Gastroesophageal sphincter (tissue), 3 donors: ENCODE data around the gene HIF1AN.

Experiments
- POLR2A ChIP-seq, 2 donors: fragments of 450-650 bp; IDR thresholded peaks; one replicate each; pipeline ENCODE4 v1.6.1; 2017; ENCODE audit warnings: antibody characterized with exemption in 2 of 2, mild to moderate bottlenecking in 2 of 2, moderate library complexity in 1 of 2
- POLR2AphosphoS5 ChIP-seq: sonication (generic); formaldehyde crosslinking; IDR thresholded peaks from one replicate; pipeline ENCODE4 v1.6.1; 2017; ENCODE audit warnings: antibody characterized with exemption
- TF ChIP-seq, protein P1 (sequence below), 4 experiments: fragments of 200-600 bp in 2 of 4; fragments of 450-650 bp in 2 of 4; sonication (generic) in 1 of 4; IDR thresholded peaks; one replicate each; pipeline ENCODE4 v1.5.1; 2017 to 2019; ENCODE audit warnings: antibody characterized with exemption in 4 of 4, mild to moderate bottlenecking in 2 of 4, moderate library complexity in 2 of 4

DNA sequence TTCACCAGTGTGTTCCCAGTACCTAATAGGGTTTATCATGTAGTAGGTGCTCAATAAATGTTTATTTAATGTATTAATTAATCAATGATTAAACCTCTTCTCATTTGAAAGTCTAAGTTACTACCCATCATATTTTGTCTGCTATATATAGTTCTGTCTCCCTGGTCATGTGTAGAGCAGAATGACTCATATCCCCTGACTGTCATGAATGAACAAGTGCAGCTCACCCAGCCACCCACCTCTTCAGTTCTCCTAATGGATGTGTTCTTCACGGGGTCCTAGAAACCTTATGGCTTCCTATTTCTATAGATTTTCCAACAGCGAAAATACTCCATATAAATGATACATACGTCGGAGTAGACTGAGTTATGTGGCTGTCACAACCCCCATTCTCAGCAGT lies 64.5 kb downstream of the HIF1AN start:
- TF ChIP-seq POLR2A (IDR thresholded peaks at IDR 0.05) (no peak), POLR2AphosphoS5 (no peak)
- TF ChIP-seq, protein P1, sequence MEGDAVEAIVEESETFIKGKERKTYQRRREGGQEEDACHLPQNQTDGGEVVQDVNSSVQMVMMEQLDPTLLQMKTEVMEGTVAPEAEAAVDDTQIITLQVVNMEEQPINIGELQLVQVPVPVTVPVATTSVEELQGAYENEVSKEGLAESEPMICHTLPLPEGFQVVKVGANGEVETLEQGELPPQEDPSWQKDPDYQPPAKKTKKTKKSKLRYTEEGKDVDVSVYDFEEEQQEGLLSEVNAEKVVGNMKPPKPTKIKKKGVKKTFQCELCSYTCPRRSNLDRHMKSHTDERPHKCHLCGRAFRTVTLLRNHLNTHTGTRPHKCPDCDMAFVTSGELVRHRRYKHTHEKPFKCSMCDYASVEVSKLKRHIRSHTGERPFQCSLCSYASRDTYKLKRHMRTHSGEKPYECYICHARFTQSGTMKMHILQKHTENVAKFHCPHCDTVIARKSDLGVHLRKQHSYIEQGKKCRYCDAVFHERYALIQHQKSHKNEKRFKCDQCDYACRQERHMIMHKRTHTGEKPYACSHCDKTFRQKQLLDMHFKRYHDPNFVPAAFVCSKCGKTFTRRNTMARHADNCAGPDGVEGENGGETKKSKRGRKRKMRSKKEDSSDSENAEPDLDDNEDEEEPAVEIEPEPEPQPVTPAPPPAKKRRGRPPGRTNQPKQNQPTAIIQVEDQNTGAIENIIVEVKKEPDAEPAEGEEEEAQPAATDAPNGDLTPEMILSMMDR (IDR thresholded peaks at IDR 0.05): no peak
